Left kidney (tissue), 2 donors: ENCODE measurements around the gene MORN3. TPM values are rescaled to one million over a fixed set of nuclear protein-coding genes. Genes with fewer than 3 reads are reported as not detected.
"Not testable (repeated sequence)": the region's sequence is repeated elsewhere in the genome, so short reads cannot be mapped to it uniquely, and the experiment has no call there.

Experiments
- DNase-seq: peaks from one replicate; pipeline ENCODE4 v3.0.0-alpha.2; 2013
- polyA plus RNA-seq: library from polyadenylated mRNA; unstranded; fragments of 120-200 nt; gene quantifications from one replicate; pipeline ENCODE4 v1.2.1, GENCODE V29; 2013; ENCODE audit not compliant: insufficient read length

Gene MORN3
- polyA plus RNA-seq, 1 donor = 2.0 TPM

GRCh38 chr12:121692744-121693143 lies 23.3 kb upstream of the MORN3 start:
- DNase-seq = not testable (repeated sequence)

- DNase-seq = no peak
These were observed 20.0 kb upstream of the MORN3 start for GRCh38 chr12:121689430-121689829.

GRCh38 chr12:121688966-121689365 lies 19.5 kb upstream of the MORN3 start:
- no peak for DNase-seq

- DNase-seq = not testable (repeated sequence)
These were observed 10.3 kb upstream of the MORN3 start for GRCh38 chr12:121679661-121680197.

DNA sequence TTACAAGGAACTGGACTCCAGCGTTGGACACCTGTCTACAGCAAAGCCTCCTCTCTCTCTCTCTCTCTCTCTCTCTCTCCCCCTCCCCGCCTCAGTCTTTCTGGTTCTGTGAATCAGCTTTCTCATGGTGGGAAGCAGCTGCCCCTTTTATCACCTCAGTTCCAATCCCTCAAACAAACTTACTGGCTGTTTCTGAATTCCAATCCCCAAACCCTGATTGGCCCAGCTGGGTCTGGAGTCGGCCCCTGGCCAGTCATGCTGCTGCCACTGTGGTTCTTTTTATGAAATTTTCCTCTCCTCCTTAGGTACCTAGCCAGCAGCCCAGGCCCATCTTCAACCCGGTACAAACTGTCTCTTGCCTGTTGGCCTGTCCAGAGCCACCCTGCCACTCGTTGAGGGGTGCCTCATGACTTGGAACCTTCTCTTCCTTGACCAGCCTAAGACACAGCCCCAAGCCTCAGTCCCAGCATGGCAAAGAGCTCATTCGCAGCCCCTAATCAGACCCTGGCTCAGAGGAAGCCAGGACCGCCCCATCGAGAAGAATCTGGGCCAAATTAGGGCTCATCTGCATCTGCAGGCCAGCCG lies 9.4 kb upstream of the MORN3 start:
- no peak for DNase-seq

DNA sequence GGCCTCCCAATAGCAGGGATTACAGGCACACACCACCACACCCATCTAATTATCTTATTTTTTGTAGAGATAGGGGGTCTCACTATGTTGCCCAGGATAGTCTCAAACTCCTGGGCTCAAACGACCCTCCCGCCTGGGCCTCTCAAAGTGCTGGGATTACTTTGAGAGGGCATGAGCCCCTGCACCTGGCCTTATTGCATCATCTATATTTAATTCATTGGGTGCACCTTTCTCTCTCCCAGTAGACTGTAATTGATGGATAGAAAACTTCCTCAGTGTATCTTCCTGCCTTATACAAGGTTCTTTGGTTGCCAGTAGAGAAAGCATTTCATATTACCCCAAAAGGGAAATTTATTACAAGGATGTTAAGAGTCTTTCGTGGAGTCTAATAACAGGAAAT lies 8.9 kb upstream of the MORN3 start:
- no peak for DNase-seq

- no peak for DNase-seq
These were observed 6.7 kb upstream of the MORN3 start for GRCh38 chr12:121676190-121676589.

GRCh38 chr12:121673013-121673511 lies 3.6 kb upstream of the MORN3 start:
- no peak for DNase-seq

GRCh38 chr12:121668750-121669520 lies 519 bp downstream of the MORN3 start:
- DNase-seq = no peak

DNA sequence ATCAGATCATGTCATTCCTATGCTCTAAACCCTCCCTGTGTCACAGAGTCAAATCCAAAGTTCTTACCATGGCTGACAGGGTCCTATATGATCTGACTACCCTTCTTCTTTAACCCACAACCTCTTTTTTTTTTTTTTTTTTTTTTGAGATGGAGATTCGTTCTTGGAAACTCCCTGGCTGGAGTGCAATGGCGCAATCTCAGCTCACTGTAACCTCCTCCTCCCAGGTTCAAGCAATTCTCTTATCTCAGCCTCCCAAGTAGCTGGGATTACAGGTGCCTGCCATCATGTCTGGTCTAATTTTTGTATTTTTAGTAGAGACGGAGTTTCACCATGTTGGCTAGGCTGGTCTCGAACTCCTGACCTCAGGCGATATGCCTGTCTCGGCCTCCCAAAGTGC lies 2.6 kb downstream of the MORN3 start:
- DNase-seq = not testable (repeated sequence)

DNA sequence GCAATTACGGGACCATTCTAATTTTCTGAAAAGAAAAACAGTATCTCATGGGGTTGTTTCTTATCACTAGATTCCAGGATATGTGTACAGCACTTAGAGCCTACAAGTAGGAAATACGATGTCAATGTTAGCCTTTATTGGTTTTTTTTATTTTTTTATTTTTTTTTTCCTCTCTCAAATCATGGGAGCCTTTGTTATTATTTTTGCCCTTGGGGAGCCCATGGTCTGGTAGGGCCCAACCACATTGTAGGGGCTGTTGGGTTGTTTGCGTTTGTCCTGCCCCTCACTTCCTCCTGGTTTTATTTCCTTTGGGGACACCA lies 5.9 kb downstream of the MORN3 start:
- no peak for DNase-seq

GRCh38 chr12:121661353-121662105 lies 7.9 kb downstream of the MORN3 start:
- DNase-seq = not testable (repeated sequence)

GRCh38 chr12:121657305-121658008 lies 12.0 kb downstream of the MORN3 start:
- DNase-seq = no peak

GRCh38 chr12:121656122-121656521 lies 13.3 kb downstream of the MORN3 start:
- no peak for DNase-seq

DNA sequence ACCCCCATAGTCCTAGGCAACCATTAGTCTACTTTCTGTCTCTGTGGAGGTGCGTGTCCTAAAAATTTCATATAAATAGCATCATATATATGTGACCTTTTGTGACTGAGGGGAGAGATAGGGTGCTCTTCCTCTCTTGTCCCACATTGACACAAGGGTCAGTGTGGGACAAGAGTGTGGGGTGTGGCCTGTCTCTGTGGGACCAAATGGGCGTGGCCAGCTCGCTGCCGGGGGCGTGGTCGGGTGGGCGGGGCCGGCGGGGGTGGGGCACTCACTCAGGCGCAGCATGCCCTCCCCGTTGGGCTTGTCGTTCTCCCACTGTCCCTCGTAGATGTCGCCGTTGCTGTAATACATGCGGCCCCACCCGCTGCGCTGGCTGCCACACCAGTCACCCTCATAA lies 15.5 kb downstream of the MORN3 start:
- no peak for DNase-seq

DNA sequence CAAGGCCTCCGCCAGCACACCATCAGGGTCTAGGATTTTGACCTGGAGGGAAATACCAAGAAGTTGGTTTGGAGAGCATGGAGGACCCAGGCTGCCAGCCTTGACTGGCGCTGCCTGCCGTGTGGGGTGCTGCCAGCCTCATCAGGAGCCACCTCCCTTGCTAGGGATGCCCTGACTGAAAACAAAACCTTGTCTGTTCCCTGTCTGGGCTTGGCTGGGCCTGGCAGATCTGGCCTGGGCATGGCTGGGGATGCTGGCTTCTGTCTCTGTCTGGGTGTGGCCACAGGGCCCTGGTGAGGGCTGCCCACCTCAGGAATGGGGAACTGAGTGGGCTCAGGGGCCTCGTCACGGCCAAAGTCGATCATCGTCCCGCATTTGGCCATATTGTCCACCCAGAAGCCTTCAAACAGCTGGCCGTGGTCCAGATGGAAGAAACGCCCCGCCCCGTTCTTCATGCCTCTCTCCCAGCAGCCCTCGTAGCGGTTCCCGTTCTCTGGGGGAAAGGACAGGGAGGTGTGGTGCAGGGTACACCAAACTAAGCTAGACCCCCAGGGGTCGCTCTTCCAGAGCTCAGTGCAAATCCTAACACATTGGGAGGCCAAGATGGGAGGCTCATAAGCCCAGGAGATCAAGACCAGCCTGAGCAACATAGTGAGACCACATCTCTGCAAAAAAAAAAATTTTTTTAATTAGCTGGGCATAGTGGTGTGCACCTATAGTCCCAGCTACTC lies 16.5 kb downstream of the MORN3 start:
- no peak for DNase-seq

DNA sequence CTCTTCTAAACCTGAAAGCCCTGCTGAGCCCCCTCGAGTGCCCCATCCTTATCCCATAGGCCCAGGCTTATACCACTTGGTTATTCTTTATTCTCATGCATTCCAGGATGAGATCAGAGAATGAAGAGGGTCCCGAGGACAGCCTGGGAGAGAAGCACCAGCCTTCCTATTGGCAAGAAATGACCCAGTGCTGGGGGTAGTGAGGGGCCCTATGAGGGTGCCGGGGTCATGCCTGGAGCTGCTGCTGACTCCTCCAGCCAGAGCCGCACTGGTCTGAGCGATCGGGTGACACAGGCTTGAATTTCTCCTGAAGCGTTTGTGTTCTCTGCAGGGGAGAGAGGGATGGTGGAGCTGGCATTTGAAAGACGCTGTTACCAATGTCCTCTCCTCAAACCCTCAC lies 18.1 kb downstream of the MORN3 start:
- no peak for DNase-seq

DNA sequence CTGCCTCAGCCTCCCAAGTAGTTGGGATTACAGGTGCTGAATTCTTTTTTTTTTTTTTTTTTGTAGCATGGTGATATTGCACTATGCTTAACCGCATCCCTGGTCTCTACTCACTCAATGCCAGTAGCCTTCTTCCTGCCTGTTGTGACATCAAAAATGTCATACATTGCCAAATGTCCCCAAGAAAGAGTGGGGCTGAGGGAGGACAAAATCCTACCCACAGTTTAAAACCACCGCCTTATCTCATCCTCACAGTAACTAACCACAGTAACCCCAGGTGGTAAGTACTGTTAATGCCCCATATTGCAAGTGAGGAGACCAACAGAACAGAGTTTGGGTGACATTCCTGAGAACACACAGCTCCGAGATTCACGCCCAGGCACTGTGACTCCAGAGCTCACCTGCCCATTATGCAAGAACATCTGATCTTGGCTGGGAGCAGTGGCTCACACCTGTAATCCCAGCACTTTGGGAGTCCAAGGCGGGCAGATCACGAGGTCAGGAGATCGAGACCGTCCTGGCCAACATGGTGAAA lies 19.6 kb downstream of the MORN3 start:
- DNase-seq = no peak

DNA sequence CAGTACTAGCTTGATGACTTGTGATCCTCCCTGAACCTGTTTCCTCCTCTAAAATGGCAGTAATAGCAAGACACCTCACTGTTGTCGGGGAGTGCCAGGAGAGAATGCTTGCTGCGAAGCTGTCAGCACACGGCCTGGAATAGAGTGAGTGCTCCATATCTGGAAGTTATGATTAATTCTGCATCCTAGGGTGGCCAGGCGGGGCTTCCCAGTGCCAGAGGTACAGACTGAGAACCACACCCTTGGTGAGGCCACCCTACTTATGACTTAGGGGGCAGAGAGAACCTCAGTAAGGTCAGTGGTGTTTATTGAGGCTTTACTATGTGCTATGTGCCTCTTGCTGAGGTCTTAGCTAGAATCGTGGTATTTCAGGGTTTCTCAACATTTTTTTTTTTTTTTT lies 20.1 kb downstream of the MORN3 start:
- no peak for DNase-seq

DNA sequence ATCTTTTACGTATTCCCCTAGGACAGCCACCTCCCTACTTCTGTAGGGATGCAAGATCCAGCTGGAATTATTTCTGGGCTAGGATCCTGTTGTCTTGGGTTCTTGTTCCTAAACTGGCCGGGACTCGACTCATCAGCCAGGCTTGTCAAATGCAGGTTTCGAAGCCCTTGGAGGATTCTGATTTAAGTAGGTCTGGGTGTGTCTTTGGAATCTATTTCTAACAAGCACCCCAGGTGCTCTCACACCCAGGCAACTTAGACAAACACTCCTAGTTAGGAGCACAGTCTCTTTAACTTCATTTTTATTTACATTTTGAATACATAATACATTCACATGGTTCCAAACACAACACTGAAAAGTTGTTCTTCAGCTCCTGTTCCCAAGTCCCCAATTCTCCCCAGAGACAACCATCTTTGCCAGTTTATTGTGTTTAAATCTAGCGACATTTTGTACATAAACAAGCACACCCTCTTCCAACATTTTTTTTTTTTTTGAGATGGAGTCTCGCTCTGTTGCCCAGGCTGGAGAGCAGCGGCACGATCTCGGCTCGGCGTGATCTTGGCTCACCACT lies 20.9 kb downstream of the MORN3 start:
- DNase-seq = no peak

DNA sequence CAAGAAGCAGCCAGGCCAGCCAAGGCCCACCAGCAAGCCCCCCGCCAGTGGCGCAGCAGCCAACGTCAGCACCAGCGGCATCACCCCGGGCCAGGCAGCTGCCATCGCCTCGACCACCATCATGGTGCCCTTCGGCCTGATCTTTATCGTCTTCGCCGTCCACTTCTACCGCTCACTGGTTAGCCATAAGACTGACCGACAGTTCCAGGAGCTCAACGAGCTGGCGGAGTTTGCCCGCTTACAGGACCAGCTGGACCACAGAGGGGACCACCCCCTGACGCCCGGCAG lies 28.2 kb downstream of the MORN3 start:
- no peak for DNase-seq
